Measurements from ENCODE around the gene NKX6-2.
"Not testable (repeated sequence)": the region's sequence is repeated elsewhere in the genome, so short reads cannot be mapped to it uniquely, and the experiment has no call there.

Gene NKX6-2

GRCh38 chr10:132752378-132752777 lies 33.6 kb downstream of the NKX6-2 start:
- no peak for DNase-seq

- DNase-seq: no peak
Observed at GRCh38 chr10:132750936-132751335, 35.0 kb downstream of the NKX6-2 start.

- no peak for DNase-seq
Observed at GRCh38 chr10:132749371-132749795, 36.6 kb downstream of the NKX6-2 start.

- DNase-seq: no peak
Observed at GRCh38 chr10:132748545-132749370, 37.2 kb downstream of the NKX6-2 start.

GRCh38 chr10:132748135-132748534 lies 37.8 kb downstream of the NKX6-2 start:
- DNase-seq: no peak

DNA sequence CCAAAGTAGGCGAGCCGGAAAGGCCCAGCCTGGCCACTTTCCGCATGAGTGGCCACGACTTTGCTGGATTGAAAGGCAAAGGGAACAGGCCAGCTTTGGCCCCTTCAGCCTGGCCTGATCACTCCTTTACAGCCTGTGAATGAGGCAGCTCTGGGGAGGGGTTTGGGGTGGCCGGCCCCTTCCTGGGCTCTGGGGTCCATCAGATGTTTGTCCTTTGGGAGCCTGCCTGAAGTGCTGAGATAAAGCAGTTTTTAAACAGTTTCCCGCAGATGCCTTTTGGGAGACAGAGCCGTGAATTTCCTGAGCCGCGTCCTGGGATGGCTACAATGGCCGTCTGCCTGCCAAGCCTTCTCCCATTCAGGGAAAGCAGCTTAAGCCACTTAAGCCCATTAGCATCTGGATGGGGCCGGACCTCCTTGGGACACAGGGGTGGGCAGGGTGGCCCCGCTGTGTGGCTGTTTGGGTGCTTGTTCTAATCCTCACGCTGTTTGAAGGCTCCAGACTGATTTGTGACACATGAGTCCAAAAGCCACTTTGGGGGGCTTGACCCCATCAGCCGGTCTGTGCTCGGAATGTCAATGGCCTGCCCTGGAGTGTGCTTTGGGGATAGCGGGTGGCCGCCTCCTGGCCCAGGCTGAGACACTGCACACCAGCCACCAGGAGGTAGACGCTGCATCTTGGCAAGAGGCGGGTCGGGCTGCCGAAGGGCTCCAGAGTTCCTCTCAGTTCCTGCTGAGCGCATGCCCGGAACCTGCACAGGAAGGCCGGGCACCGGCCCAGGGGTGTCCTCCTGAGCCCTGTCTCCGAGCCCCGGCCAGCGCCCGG lies 38.9 kb downstream of the NKX6-2 start:
- DNase-seq: no peak

DNA sequence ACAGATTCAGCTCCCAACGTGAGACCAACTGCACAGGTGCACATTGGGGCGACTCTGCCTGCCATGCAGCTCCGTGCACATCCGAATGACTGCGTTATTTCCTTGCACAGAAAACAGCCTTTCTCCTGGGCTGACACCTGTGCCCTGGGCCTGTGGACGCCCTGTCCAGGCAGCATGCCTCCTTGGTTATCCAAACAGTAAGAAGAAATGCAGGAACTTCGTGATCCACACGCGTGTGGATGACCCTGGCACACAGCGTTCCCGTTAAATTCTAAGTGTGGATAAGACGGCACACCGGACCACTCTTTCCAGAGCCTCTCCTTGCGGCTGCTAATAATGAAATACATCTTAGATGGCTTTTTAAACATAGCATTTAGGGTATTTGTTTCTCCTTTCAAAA lies 39.6 kb downstream of the NKX6-2 start:
- no peak for DNase-seq

DNA sequence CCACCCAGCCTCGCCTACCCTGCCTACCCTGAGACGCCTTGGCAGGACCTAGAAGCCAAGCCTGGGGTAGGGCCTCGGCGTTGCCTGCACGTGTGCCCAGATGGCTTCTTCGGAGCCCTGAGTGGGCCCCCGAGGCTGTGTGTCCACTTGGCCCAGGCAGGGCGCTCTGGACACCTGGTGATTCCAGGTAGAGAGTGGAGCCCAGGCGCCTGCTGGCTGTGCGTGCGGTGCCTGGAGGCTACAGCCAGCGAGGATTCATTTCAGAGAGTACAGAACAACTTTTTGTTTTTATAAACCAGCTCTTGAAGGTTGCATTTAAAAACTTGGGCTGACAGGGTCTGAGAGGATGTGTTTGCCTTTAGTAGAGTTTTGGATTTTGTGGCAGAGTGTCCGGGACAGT lies 40.0 kb downstream of the NKX6-2 start:
- DNase-seq: no peak

DNA sequence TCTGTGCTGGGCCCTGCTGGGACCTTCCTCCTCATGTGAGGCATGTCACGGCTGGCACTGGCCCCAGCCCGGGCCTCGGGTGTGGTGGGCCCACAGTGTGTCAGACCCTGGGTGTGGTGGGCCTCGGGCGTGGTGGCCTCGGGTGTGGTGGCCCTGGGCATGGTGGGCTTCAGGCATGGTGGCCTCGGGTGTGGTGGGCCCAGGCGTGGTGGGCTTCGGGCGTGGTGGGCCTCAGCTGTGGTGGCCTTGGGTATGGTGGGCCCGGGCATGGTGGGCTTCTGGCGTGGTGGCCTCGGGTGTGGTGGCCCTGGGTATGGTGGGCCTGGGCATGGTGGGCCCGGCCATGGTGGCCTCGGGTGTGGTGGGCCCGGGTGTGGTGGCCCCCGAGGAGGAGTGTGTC lies 40.4 kb downstream of the NKX6-2 start:
- no peak for DNase-seq

DNA sequence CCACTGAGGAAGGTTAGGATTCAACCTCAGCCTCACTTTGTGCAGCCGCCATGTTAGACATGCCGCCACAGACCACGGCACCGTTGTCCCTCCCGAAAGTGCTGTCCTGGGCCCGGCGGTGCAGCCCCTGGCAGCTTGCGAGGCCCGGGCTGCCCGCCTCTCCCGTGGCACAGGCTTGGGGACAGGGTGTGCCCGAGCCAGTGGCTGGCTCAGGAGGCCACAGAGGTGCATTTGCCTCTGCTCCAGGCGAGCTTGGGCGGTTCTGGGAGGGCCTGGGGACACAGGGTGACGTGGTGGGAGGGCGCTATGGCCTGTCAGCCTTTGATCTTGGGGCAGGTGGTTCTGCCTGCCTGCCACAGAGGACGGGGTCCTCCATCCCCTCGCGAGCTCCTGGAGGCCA lies 41.1 kb downstream of the NKX6-2 start:
- DNase-seq: no peak

DNA sequence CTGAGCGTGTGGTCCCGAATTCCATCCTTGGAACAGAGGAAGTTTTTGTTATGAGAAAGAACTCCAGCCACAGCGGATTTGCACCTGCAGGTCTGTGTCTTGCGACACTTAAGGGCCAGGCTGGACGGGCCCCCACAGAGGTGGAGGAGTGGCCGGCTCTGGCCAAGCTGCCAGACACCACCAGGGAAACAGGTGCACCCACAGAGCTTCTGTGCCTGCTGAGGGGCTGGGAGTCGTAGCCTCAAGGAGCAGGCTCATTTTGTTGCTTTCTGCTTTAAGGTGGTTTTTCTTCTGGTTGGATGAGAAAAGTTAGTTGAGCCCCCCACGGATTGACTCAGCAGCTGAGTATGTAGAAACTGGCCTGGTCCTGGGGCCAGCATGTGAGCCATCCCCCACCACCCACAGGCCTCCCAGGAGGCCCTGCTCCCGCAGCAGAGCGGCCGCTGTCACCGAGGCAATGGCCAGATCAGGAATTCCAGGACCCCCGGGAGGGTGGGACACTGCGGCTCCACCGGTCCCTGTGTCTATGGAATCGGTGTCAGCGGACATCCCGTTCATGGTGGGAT lies 41.9 kb downstream of the NKX6-2 start:
- DNase-seq: no peak

DNA sequence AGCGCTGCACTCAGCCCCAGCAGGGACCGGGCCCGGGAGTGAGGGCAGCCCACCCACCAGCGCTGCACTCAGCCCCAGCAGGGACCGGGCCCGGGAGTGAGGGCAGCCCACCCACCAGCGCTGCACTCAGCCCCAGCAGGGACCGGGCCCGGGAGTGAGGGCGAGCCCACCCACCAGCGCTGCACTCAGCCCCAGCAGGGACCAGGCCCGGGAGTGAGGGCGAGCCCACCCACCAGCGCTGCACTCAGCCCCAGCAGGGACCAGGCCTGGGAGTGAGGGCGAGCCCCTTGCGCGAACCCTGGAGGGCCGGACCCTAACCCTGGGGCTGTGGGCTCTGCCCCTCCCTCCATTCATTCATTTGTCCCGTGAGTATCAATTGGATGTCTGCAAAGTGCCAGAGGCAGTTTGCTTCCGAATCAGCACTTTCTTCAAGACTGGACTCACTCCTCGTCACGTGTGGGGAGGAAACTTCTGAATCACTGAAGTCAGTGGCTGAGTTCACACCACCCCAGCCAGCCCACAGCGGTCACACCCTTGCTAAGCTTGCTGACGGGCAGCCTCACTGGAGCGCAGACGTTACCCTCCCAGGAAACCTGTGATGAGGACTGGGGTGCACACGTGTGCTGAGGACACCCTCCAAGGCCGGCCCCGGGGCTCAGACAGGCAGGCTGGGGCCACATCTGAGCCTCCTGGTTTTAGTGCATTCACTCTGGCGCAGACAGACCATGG lies 42.6 kb downstream of the NKX6-2 start:
- not testable (repeated sequence) for DNase-seq

DNA sequence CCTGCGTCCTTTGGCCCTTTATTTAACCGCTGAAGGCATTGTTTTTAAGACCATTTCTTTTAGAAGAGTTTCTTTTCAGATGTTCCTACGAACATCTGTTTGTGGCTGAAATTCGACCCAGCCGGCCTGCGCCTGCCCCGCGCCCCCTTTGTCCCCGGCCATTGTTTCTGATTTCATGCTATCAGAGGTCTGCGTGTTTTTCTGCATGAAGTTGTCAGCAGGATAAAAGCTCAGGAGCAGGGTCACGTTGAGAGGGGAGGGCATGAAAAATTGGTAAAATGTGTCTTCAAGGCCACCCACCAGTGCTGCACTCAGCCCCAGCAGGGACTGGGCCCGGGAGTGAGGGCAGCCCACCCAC lies 43.1 kb downstream of the NKX6-2 start:
- no peak for DNase-seq

- no peak for DNase-seq
Observed at GRCh38 chr10:132742167-132742836, 43.6 kb downstream of the NKX6-2 start.

DNA sequence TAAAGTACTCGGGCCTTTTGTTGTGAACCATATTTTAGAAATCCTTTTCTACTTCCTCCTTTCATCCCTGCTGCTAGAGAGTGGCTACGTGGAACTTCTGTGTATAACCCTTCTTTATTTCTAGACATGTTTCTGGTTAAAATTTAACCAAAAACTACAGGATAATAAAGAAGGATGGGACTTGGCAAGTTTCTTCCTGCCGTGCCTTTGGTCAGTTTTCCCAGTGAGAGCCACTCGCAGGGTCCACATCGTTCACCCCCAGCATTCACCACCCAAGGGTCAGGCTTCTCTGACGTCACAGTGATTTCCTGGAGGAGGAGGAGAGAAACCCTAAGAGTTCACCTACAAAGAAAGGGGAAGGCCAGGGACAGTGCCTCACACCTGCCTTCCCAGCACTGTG lies 45.4 kb downstream of the NKX6-2 start:
- DNase-seq: no peak

GRCh38 chr10:132739225-132739613 lies 46.7 kb downstream of the NKX6-2 start:
- no peak for DNase-seq

DNA sequence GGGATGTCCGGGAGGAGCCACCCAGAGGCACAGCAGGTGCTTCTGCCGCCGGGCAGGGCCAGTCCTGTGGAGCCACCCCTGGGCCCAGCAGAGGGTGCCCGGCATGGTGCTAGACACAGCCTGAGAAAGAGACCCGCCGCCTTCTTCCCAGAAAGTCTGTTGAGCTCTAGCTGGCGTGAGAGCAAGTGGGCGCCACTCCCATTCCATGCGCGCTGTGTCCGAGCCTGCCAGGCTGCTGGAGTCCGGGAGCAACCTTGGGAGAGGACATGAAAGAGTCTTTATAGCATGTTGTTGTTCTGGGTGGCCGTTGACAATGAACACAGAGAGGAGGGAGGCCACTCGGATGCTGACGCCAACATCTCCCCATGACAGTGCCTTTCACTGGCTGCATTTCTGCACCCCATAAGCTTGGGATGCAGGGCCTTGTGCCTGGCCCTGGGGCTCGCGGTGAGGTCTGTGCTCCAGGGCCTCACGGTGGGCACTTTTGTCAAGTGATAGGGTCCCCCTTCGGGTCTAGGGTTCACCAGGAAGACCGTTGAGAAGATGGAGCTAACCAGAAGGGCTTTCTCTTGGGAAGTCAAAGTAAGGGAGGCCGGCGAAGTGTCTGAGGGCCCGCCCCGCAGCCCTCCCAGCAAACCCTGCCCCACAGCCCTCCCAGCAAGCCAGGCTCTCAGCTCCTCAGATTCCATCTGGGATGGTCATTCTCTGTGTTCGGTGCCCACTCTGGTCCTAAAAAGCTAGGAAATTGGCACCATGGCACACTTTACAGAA lies 47.3 kb downstream of the NKX6-2 start:
- no peak for DNase-seq

GRCh38 chr10:132737390-132738048 lies 48.4 kb downstream of the NKX6-2 start:
- no peak for DNase-seq

DNA sequence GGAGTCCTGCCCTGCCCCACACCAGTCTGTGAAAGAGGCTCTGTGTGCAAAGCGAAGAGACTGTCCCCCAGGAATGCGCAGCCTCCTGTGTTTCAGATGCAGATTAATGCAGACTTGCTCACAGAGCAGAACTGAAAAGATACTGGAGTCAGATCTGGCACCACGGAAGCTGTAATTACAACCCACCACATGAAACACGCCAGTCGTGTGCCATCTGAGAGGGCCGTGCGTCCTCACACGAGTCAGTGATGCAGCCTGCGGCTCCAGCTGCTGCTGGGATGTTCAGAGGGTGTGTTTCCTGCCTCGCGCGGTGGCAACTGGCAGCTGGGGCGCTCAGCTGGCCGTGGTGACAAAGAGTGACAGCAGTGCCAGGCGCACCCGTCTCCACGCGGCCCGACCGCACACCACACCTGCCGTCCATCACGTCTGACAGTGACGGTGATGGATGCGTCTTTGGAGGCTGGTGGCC lies 50.0 kb downstream of the NKX6-2 start:
- no peak for DNase-seq

- DNase-seq: no peak
Observed at GRCh38 chr10:132735341-132735775, 50.6 kb downstream of the NKX6-2 start.

DNA sequence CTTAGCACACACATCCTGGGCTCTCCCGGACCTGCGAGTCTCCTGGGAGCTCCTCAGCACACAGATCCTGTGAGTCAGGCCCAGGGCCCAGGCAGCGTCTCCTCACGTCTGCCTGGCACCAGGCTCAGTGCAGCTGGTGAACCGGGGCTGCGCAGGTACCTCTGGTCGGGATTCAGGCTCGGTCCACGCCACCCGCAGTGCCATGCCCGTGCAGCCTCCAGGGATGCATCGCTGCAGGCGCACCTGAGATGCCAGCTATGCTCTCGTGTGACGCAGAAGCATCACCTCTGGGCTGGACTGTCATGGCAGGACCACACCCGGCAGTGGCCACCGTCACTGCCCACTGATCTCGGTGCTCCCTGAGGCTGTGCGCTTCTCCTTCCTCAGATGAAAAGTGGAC lies 52.0 kb downstream of the NKX6-2 start:
- DNase-seq: no peak
